PC-9 (cell line): Measurements from ENCODE around the gene EYA2.

Source experiments
- CTCF ChIP-seq: fragments of 200-600 bp; sonication (generic); conservative IDR thresholded peaks from 2 replicates; pipeline ENCODE4 v1.6.1; 2017; ENCODE audit warnings: mixed run types, antibody characterized with exemption, mild to moderate bottlenecking, moderate library complexity
- EZH2 ChIP-seq: fragments of 200-600 bp; sonication (generic); IDR thresholded peaks from 2 replicates; pipeline ENCODE4 v1.8.0; 2017; ENCODE audit warnings: antibody characterized with exemption, low read depth

- TF ChIP-seq CTCF (no peak), EZH2 (no peak)
Observed at GRCh38 chr20:47113362-47114109, 218.9 kb downstream of the EYA2 start.
